ENCODE data around the gene NAP1L4.
A peak's percentile ranks its signal among the peaks of the same experiment; 100 is the strongest.

NAP1L4 gene

GRCh38 chr11:3030289-3031070 is 38.4 kb upstream of the NAP1L4 start:
- H3K4me2 ChIP-seq (ENCODE audit: low read depth, low read length): 0 out of 2 replicates have a peak overlapping the region, but pooled peaks have one; percentile 1
- 0 out of 2 replicates have a peak, but pooled peaks cover 4% of the 10 kb centered on the region for H3F3A ChIP-seq (ENCODE audit: insufficient read depth, low read length)
- H3K9me3 ChIP-seq (replicated peaks; ENCODE audit: insufficient read depth, low read length): no peaks in the 10 kb centered on the region
- no peak for DNase-seq
- no peak overlapping the region for H2AFZ ChIP-seq (ENCODE audit: low read length)
- no peak overlapping the region for H3K4me3 ChIP-seq (ENCODE audit: low read length)
- H3K36me3 ChIP-seq (replicated peaks; ENCODE audit: insufficient read depth, low read length): 0 out of 2 replicates have a peak, but pooled peaks cover 8% of the 10 kb centered on the region
- H3K9ac ChIP-seq (ENCODE audit: low read length): no peak overlapping the region
- H3K4me1 ChIP-seq (ENCODE audit: low read length): peaks cover 12% of the 10 kb centered on the region; the same call in 1 of the 2 replicates
- no peak overlapping the region for H3K27ac ChIP-seq (ENCODE audit: low read length)
- TF ChIP-seq EZH2 (optimal IDR thresholded peaks at IDR 0.05; ENCODE audit: low read depth, low read length): no peak
- no peak for TF ChIP-seq CTCF (IDR thresholded peaks at IDR 0.05; ENCODE audit: low read length)
- no peak for TF ChIP-seq EZH2phosphoT487 (IDR thresholded peaks at IDR 0.05; ENCODE audit: low read length)
- no peaks in the 10 kb centered on the region for H3K27me3 ChIP-seq (replicated peaks; ENCODE audit: insufficient read depth, low read length)
- peaks cover 11% of the 10 kb centered on the region for H3K79me2 ChIP-seq (ENCODE audit: low read length)
- H4K20me1 ChIP-seq (ENCODE audit: insufficient read depth, low read length): no peaks in the 10 kb centered on the region
- H3K9me2 ChIP-seq (replicated peaks; ENCODE audit: insufficient read depth, low read length): no peaks in the 10 kb centered on the region

- Histone ChIP-seq H3K4me2 (ENCODE audit: low read depth, low read length) (no peak overlapping the region), H3K36me3 (replicated peaks; ENCODE audit: insufficient read depth, low read length) (0 out of 2 replicates have a peak, but pooled peaks cover 8% of the 10 kb centered on the region), H3K27ac (ENCODE audit: low read length) (no peak overlapping the region), H3F3A (ENCODE audit: insufficient read depth, low read length) (0 out of 2 replicates have a peak, but pooled peaks cover 4% of the 10 kb centered on the region), H2AFZ (ENCODE audit: low read length) (no peak overlapping the region), H3K9me2 (replicated peaks; ENCODE audit: insufficient read depth, low read length) (no peaks in the 10 kb centered on the region), H3K79me2 (ENCODE audit: low read length) (peaks cover 11% of the 10 kb centered on the region), H3K9ac (ENCODE audit: low read length) (no peak overlapping the region), H3K4me3 (ENCODE audit: low read length) (no peak overlapping the region), H3K9me3 (replicated peaks; ENCODE audit: insufficient read depth, low read length) (no peaks in the 10 kb centered on the region), H3K4me1 (ENCODE audit: low read length) (peaks cover 12% of the 10 kb centered on the region; the same call in 1 of the 2 replicates), H4K20me1 (ENCODE audit: insufficient read depth, low read length) (no peaks in the 10 kb centered on the region), H3K27me3 (replicated peaks; ENCODE audit: insufficient read depth, low read length) (no peaks in the 10 kb centered on the region)
- DNase-seq: no peak
- TF ChIP-seq CTCF (IDR thresholded peaks at IDR 0.05; ENCODE audit: low read length) (no peak), EZH2phosphoT487 (IDR thresholded peaks at IDR 0.05; ENCODE audit: low read length) (no peak), EZH2 (optimal IDR thresholded peaks at IDR 0.05; ENCODE audit: low read depth, low read length) (no peak)
Observed at GRCh38 chr11:3028813-3029212, 36.7 kb upstream of the NAP1L4 start.

GRCh38 chr11:3026803-3027202 is 34.7 kb upstream of the NAP1L4 start:
- Histone ChIP-seq H3K9ac (ENCODE audit: low read length) (no peak overlapping the region), H3K36me3 (replicated peaks; ENCODE audit: insufficient read depth, low read length) (0 out of 2 replicates have a peak, but pooled peaks cover 8% of the 10 kb centered on the region), H3K27me3 (replicated peaks; ENCODE audit: insufficient read depth, low read length) (no peaks in the 10 kb centered on the region)

More at GRCh38 chr11:3026803-3027202, 34.7 kb upstream of the NAP1L4 start:
- Histone ChIP-seq H3K9me2 (replicated peaks; ENCODE audit: insufficient read depth, low read length) (no peaks in the 10 kb centered on the region), H2AFZ (ENCODE audit: low read length) (no peak overlapping the region), H3K9me3 (replicated peaks; ENCODE audit: insufficient read depth, low read length) (no peaks in the 10 kb centered on the region), H3K79me2 (ENCODE audit: low read length) (peaks cover 11% of the 10 kb centered on the region), H3K4me2 (ENCODE audit: low read depth, low read length) (no peak overlapping the region), H3K27ac (ENCODE audit: low read length) (no peak overlapping the region), H4K20me1 (ENCODE audit: insufficient read depth, low read length) (no peaks in the 10 kb centered on the region), H3K4me1 (ENCODE audit: low read length) (peaks cover 24% of the 10 kb centered on the region), H3F3A (ENCODE audit: insufficient read depth, low read length) (0 out of 2 replicates have a peak, but pooled peaks cover 4% of the 10 kb centered on the region), H3K4me3 (ENCODE audit: low read length) (no peak overlapping the region)
- TF ChIP-seq EZH2 (optimal IDR thresholded peaks at IDR 0.05; ENCODE audit: low read depth, low read length): no peak
- no peak for TF ChIP-seq CTCF (IDR thresholded peaks at IDR 0.05; ENCODE audit: low read length)
- no peak for TF ChIP-seq EZH2phosphoT487 (IDR thresholded peaks at IDR 0.05; ENCODE audit: low read length)
- no peak for DNase-seq
